ENCODE measurements around the gene SNTG2. TPM values are rescaled to one million over a fixed set of nuclear protein-coding genes. Genes with fewer than 3 reads are reported as not detected.

SNTG2 gene
- total RNA-seq, 4 donors from 2014 or later, result 9.0 to 44.6 (median 30.8) TPM

DNA sequence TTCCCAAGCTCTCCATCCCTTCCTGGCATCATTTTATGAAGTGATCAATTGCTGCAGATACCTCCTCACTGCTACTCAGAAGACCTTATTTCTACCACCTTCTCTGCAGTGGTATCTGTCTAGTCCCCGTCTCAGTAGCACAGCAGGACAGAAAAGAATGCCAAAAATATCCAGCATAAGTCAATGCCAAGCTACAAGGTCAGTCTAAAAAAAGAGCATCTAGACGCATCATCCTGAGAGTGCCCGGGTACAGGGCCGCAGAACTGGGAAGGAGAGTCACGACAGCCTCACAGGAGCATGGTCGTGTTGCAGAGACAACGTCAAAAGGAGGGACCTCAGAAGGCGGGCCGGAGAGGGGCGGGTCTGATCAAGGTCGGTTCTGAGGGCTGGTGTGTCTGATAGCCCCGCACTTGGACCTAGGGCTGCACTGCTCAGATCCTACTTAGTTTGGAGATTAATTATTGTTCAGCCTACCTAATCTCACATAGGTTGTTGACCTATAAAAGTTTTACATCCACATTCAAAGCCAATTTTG is 24.3 kb upstream of the SNTG2 start:
- no peak for DNase-seq (ENCODE audit: low spot score in 2 of 2)
- 85 to 86% methylated on average over 12 of the region's 12 CpGs for WGBS, 2 donors
- Histone ChIP-seq H3K27me3 (no peaks in the 10 kb centered on the region), H3K4me3 (no peak overlapping the region), H3K9me3 (peaks cover 0 to 3% (median 0%) of the 10 kb centered on the region in 4 donors), H3K27ac (no peak overlapping the region), H3K36me3 (no peaks in the 10 kb centered on the region), H3K4me1 (no peaks in the 10 kb centered on the region)
- no peak for TF ChIP-seq POLR2A (IDR thresholded peaks at IDR 0.05)
- TF ChIP-seq, protein P1, sequence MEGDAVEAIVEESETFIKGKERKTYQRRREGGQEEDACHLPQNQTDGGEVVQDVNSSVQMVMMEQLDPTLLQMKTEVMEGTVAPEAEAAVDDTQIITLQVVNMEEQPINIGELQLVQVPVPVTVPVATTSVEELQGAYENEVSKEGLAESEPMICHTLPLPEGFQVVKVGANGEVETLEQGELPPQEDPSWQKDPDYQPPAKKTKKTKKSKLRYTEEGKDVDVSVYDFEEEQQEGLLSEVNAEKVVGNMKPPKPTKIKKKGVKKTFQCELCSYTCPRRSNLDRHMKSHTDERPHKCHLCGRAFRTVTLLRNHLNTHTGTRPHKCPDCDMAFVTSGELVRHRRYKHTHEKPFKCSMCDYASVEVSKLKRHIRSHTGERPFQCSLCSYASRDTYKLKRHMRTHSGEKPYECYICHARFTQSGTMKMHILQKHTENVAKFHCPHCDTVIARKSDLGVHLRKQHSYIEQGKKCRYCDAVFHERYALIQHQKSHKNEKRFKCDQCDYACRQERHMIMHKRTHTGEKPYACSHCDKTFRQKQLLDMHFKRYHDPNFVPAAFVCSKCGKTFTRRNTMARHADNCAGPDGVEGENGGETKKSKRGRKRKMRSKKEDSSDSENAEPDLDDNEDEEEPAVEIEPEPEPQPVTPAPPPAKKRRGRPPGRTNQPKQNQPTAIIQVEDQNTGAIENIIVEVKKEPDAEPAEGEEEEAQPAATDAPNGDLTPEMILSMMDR (IDR thresholded peaks at IDR 0.05), result no peak
- no peak for TF ChIP-seq EP300 (IDR thresholded peaks at IDR 0.05)

DNA sequence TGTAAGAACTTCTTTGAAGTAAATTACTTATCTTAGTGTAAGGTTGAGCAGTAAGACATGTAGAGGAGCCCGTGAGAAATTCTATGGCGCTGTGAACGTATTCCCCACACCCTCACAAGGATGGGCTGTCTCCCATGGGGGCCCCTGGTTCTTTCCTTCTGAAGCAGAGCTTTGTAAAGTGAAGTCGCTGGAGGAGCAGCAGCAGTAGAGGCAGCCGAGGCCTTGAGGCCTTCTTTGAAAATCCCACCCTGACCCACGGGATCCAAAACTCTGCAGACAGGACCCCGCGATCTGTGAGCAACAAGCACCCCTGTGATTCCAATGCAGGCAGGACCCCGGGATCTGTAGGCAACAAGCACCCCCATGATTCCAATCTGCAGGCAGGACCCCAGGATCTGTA is 23.8 kb upstream of the SNTG2 start:
- WGBS, 2 donors, result 89 to 94% methylated on average over 5 to 9 of the region's 9 CpGs

GRCh38 chr2:929011-929735 is 21.5 kb upstream of the SNTG2 start:
- H3K27ac ChIP-seq, result no peak overlapping the region
- no peak for DNase-seq (ENCODE audit: low spot score in 2 of 2)
- no peaks in the 10 kb centered on the region for H3K4me1 ChIP-seq
- WGBS, 2 donors, result 89 to 94% methylated on average over 13 to 15 of the region's 16 CpGs
- H3K9me3 ChIP-seq, result peaks cover 0 to 3% (median 0%) of the 10 kb centered on the region in 4 donors
- TF ChIP-seq, protein P1 (IDR thresholded peaks at IDR 0.05), result no peak
- TF ChIP-seq POLR2A (IDR thresholded peaks at IDR 0.05) (no peak), EP300 (IDR thresholded peaks at IDR 0.05) (no peak)
- no peaks in the 10 kb centered on the region for H3K27me3 ChIP-seq
- H3K36me3 ChIP-seq, result no peaks in the 10 kb centered on the region
- H3K4me3 ChIP-seq, result no peak overlapping the region

More for the DNA sequence above, 23.8 kb upstream of the SNTG2 start:
- H3K36me3 ChIP-seq, result no peaks in the 10 kb centered on the region
- H3K4me3 ChIP-seq, result no peak overlapping the region
- H3K4me1 ChIP-seq, result no peaks in the 10 kb centered on the region
- no peak for DNase-seq (ENCODE audit: low spot score in 2 of 2)
- no peak overlapping the region for H3K27ac ChIP-seq
- peaks cover 0 to 3% (median 0%) of the 10 kb centered on the region in 4 donors for H3K9me3 ChIP-seq
- no peaks in the 10 kb centered on the region for H3K27me3 ChIP-seq
- TF ChIP-seq POLR2A (IDR thresholded peaks at IDR 0.05), result no peak
- TF ChIP-seq, protein P1 (IDR thresholded peaks at IDR 0.05), result no peak
- no peak for TF ChIP-seq EP300 (IDR thresholded peaks at IDR 0.05)

DNA sequence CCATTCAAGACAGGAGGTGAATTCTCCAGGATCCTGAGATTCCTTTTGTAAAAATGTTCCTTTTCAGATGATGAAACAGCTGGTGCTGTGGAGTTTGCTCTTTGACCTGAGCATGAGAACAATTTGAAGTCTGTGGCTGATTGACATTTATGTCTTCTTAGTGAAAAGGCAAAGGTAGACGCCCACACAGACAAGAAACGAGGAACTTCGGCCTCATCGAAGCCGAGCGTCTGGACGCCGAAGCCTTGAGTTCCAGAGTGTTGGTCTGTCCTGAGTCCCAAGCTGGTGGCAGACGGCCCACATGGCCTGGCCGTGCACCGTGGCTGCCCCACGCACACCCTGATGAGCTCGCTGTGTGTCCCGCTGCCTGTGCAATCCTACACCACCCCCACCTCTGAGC is 20.7 kb upstream of the SNTG2 start:
- Histone ChIP-seq H3K27me3 (no peaks in the 10 kb centered on the region), H3K9me3 (peaks cover 0 to 3% (median 0%) of the 10 kb centered on the region in 4 donors), H3K4me3 (no peak overlapping the region), H3K4me1 (no peaks in the 10 kb centered on the region), H3K27ac (no peak overlapping the region), H3K36me3 (no peaks in the 10 kb centered on the region)
- WGBS, 2 donors, result 86 to 89% methylated on average over 14 of the region's 14 CpGs
- TF ChIP-seq, protein P1 (IDR thresholded peaks at IDR 0.05), result no peak
- TF ChIP-seq POLR2A (IDR thresholded peaks at IDR 0.05) (no peak), EP300 (IDR thresholded peaks at IDR 0.05) (no peak)
- DNase-seq (ENCODE audit: low spot score in 2 of 2), result no peak

DNA sequence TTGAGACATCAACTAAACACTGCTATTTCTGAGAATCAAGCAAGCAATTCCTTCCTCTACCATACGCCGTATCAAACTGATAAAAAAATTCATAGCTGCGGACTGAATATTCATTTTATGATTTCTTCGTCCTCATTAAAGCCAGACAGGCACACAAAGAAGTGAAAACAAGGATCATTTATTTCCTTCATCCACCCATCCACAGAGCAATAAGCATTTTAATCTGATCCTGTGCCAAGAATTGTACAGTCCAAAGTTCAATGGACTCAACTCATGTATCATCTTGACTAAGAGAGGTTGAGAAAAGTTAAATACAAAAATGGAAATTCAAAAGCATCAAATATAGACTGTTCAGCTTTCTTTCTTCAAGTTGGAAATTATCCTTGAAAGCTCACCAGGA is 19.7 kb upstream of the SNTG2 start:
- no peak overlapping the region for H3K27ac ChIP-seq
- 74 to 76% methylated on average over 4 of the region's 4 CpGs for WGBS, 2 donors
- H3K4me3 ChIP-seq, result no peak overlapping the region
- no peaks in the 10 kb centered on the region for H3K4me1 ChIP-seq
- H3K36me3 ChIP-seq, result no peaks in the 10 kb centered on the region
- H3K9me3 ChIP-seq, result peaks cover 0 to 3% (median 0%) of the 10 kb centered on the region in 4 donors
- no peak for DNase-seq (ENCODE audit: low spot score in 2 of 2)
- no peaks in the 10 kb centered on the region for H3K27me3 ChIP-seq
- TF ChIP-seq EP300 (IDR thresholded peaks at IDR 0.05) (no peak), POLR2A (IDR thresholded peaks at IDR 0.05) (no peak)
- TF ChIP-seq, protein P1 (IDR thresholded peaks at IDR 0.05), result no peak

All from tibial nerve (tissue), 4 donors.